Stomach (tissue), 9 donors: ENCODE data around the gene CRYBB1. TPM values are rescaled to one million over a fixed set of nuclear protein-coding genes. Genes with fewer than 3 reads are reported as not detected.

ENCODE experiments used
- DNase-seq, 2 donors: peaks; one replicate each; pipeline versions ENCODE4 v3.0.0 to v3.0.0-alpha.2; 2013 to 2019
- H3K27ac ChIP-seq, 5 donors: fragments of 200-600 bp in 4 of 5; sonication (generic) in 4 of 5; one replicate each; pipeline ENCODE4 v1.5.1; 2013 to 2019; ENCODE audit warnings: mild to moderate bottlenecking in 1 of 5, moderate library complexity in 1 of 5
- H3K27me3 ChIP-seq, 3 donors: fragments of 200-600 bp; sonication (generic); one replicate each; pipeline ENCODE4 v1.5.1; 2017 to 2019; ENCODE audit warnings: mixed run types in 1 of 3
- H3K36me3 ChIP-seq, 4 donors: fragments of 200-600 bp; sonication (generic); 1 replicate in 3 of 4; 2 replicates in 1 of 4; pipeline ENCODE4 v1.5.1; 2016 to 2019
- H3K4me1 ChIP-seq, 4 donors: fragments of 200-600 bp; sonication (generic); one replicate each; pipeline ENCODE4 v1.5.1; 2016 to 2019
- H3K4me3 ChIP-seq, 4 donors: fragments of 200-600 bp; sonication (generic) in 3 of 4; one replicate each; pipeline ENCODE4 v1.5.1; 2016 to 2019; ENCODE audit warnings: mild to moderate bottlenecking in 1 of 4
- H3K9me3 ChIP-seq, 4 donors: fragments of 200-600 bp; sonication (generic); one replicate each; pipeline ENCODE4 v1.5.1; 2016 to 2019
- EP300 ChIP-seq: sonication (generic); formaldehyde crosslinking; IDR thresholded peaks from one replicate; pipeline ENCODE4 v1.6.1; 2017; ENCODE audit warnings: antibody characterized with exemption
- POLR2A ChIP-seq, 4 donors: fragments of 450-650 bp; IDR thresholded peaks; one replicate each; pipeline ENCODE4 v1.6.1; 2016; ENCODE audit warnings: antibody characterized with exemption in 4 of 4, control low read depth in 2 of 4, mild to moderate bottlenecking in 1 of 4, moderate library complexity in 1 of 4
- POLR2AphosphoS5 ChIP-seq, 3 donors: sonication (generic); formaldehyde crosslinking; IDR thresholded peaks; one replicate each; pipeline ENCODE4 v1.6.1; 2016; ENCODE audit warnings: antibody characterized with exemption in 3 of 3
- WGBS, 5 donors: extraction: QIAGEN DNeasy Blood & Tissue Kit in 3 of 5; methylation state at CpG; one replicate each; pipeline versions ENCODE4 v1.1.5 to v1.1.7; 2013 to 2018; 5-methylcytosine and 5-hydroxymethylcytosine counted together
- intact Hi-C: fragments of 100-400 bp; cut with DNase I; formaldehyde crosslinking; loops from one replicate; pipeline ENCODE4 v1.15.1; 2023; ENCODE audit warnings: low total_unique reads
- polyA plus RNA-seq, 3 donors: library from polyadenylated mRNA; stranded (reverse); fragments of 200-250 nt; gene quantifications; one replicate each; pipeline ENCODE4 v1.2.3, GENCODE V29; 2013
- total RNA-seq, 5 donors: library from RNA; depleted of rRNA; stranded (reverse); fragments of >200 nt; gene quantifications; one replicate each; pipeline versions ENCODE4 v1.1.0 to v1.2.3, GENCODE V29; 2014 to 2016
- TF ChIP-seq, protein P1 (sequence below), 7 experiments: fragments of 450-650 bp in 4 of 7; fragments of 200-600 bp in 3 of 7; sonication (generic) in 3 of 7; IDR thresholded peaks; one replicate each; pipeline ENCODE4 v1.5.1; 2016 to 2019; ENCODE audit warnings: antibody characterized with exemption in 7 of 7, control low read depth in 2 of 7, mild to moderate bottlenecking in 1 of 7
- donor health status: healthy with polysubstance abuse.
- donor health status: Bipolar disorder and iron deficiency.
- donor health status: healthy.

CRYBB1 gene
- total and polyA plus RNA-seq, 8 donors: 0.20 to 1.2 (median 0.62) TPM; not detected in 4

DNA sequence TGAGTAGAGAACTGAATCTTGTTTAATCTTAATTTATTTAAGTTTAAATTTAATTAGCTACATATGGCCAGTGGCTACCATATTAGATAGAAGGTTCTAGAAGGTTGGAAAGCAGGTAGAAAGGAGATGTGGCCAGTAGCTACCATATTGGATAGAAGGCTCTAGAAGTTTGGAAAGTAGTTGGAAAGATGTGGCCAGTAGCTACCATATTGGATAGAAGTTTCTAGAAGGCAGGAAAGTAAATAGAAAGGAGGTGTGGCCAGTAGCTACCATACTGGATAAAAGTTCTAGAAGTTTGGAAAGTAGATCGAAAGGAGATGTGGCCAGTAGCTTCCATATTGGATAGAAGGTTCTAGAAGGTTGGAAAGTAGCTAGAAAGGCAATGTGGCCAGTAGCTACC, 6.2 kb upstream of the CRYBB1 start:
- no peak for DNase-seq
- 84 to 96% (median 92%) methylated on average over 1 of the region's 1 CpG for WGBS, 5 donors

DNA sequence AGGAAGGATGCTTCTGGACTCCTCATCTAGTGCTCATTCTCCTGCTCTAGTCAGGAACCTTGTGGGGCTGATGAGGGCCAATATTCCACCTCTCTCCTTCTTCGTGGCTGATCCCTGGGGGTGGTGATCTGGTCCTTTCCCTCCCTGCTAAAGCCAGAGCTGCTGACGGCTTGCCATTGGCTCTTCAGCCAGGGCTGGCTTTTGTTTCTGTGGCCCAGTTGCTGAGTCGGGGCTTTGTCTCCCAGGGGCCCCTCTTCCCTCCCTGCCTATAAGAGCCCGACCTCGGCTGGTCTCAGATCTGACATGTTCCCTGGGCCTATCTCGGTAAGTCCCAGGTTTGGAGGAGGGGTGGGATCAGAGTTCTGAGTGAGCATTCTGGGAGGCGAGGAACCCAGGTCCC, 3.8 kb upstream of the CRYBB1 start, which contains the start of gene CRYBA4:
Gene CRYBA4, plus strand, starts transcription at position 301 of the 400 bp plus-strand sequence. CDS start 634 bp downstream, outside the sequence.
- no peaks in the 10 kb centered on the region for H3K36me3 ChIP-seq
- no peaks in the 10 kb centered on the region for H3K9me3 ChIP-seq
- H3K27me3 ChIP-seq: peaks cover 0 to 38% (median 0%) of the 10 kb centered on the region in 3 donors
- TF ChIP-seq EP300: no peak
- TF ChIP-seq, protein P1, sequence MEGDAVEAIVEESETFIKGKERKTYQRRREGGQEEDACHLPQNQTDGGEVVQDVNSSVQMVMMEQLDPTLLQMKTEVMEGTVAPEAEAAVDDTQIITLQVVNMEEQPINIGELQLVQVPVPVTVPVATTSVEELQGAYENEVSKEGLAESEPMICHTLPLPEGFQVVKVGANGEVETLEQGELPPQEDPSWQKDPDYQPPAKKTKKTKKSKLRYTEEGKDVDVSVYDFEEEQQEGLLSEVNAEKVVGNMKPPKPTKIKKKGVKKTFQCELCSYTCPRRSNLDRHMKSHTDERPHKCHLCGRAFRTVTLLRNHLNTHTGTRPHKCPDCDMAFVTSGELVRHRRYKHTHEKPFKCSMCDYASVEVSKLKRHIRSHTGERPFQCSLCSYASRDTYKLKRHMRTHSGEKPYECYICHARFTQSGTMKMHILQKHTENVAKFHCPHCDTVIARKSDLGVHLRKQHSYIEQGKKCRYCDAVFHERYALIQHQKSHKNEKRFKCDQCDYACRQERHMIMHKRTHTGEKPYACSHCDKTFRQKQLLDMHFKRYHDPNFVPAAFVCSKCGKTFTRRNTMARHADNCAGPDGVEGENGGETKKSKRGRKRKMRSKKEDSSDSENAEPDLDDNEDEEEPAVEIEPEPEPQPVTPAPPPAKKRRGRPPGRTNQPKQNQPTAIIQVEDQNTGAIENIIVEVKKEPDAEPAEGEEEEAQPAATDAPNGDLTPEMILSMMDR (IDR thresholded peaks at IDR 0.05): no peak
- intact Hi-C loops: no loop called here
- H3K27ac ChIP-seq: no peak within 1 kb of the TSS
- H3K4me3 ChIP-seq: no peak within 1 kb of the TSS
- no peak for DNase-seq
- peaks cover 0 to 5% (median 0%) of the 10 kb centered on the region in 4 donors for H3K4me1 ChIP-seq
- 59 to 73% (median 61%) methylated on average over 7 of the region's 7 CpGs for WGBS, 5 donors

More for the DNA sequence above, 6.2 kb upstream of the CRYBB1 start:
- no peaks in the 10 kb centered on the region for H3K36me3 ChIP-seq
- TF ChIP-seq, protein P1 (IDR thresholded peaks at IDR 0.05): no peak
- TF ChIP-seq POLR2A (IDR thresholded peaks at IDR 0.05): no peak
- H3K9me3 ChIP-seq: no peaks in the 10 kb centered on the region
- H3K4me3 ChIP-seq: no peak overlapping the region
- H3K27ac ChIP-seq: no peak overlapping the region
- no peaks in the 10 kb centered on the region for H3K4me1 ChIP-seq
- intact Hi-C loops: no loop called here
- peaks cover 0 to 19% (median 0%) of the 10 kb centered on the region in 3 donors for H3K27me3 ChIP-seq

DNA sequence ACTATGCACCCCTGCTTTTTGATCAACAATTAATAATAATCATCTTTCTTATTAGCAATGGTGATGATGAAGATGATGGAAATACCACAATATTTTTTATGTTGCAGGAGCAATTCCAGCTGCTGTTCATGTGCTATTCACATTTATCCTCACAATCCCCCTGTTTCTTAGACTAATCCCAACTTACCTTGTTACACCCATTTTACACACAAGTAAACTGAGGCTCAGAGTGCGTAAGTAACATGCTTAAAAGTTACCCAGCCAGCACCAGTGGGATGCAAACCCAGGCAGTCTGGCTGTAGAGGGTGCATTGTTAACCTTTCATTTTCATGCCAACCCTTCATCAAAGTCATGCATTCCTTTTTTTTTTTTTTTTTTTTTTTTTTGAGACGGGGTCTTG, 2.4 kb upstream of the CRYBB1 start:
- Histone ChIP-seq H3K9me3 (no peaks in the 10 kb centered on the region), H3K4me3 (no peak overlapping the region), H3K27ac (no peak overlapping the region), H3K36me3 (no peaks in the 10 kb centered on the region), H3K4me1 (peaks cover 0 to 5% (median 0%) of the 10 kb centered on the region in 4 donors), H3K27me3 (peaks cover 0 to 53% (median 0%) of the 10 kb centered on the region in 3 donors)
- 75 to 94% (median 83%) methylated on average over 2 of the region's 2 CpGs for WGBS, 5 donors
- no peak for DNase-seq
- intact Hi-C loops: no loop called here
- TF ChIP-seq EP300 (no peak), POLR2AphosphoS5 (IDR thresholded peaks at IDR 0.05) (no peak), POLR2A (IDR thresholded peaks at IDR 0.05) (no peak)
- TF ChIP-seq, protein P1 (IDR thresholded peaks at IDR 0.05): no peak

DNA sequence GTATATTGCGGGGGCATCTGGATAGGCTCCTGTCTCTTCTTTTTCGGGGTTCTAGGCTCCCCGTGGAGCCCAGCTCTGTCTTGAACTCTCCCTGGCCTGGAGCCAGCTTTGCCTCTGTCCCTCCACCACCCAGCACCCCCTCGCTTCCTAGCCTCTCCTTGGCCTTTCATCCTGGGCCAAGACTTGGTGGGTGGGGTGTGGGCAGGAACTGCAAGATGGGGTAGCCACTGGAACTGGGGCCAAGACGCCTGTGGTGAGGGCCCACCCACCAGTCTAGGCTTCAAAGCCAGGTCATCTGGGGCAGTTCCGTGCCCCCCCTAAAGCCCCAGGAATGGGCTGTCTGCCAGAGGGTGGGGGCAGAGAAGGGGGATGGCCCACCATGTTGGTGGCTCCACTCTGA, 1.7 kb upstream of the CRYBB1 start:
- Histone ChIP-seq H3K27me3 (peaks cover 0 to 60% (median 0%) of the 10 kb centered on the region in 3 donors), H3K27ac (no peak overlapping the region), H3K36me3 (no peaks in the 10 kb centered on the region), H3K9me3 (no peaks in the 10 kb centered on the region), H3K4me3 (no peak overlapping the region), H3K4me1 (peaks cover 0 to 5% (median 0%) of the 10 kb centered on the region in 4 donors)
- WGBS, 5 donors: 32 to 65% (median 54%) methylated on average over 3 to 6 of the region's 6 CpGs
- DNase-seq: no peak
- TF ChIP-seq POLR2A (IDR thresholded peaks at IDR 0.05) (no peak), EP300 (no peak), POLR2AphosphoS5 (IDR thresholded peaks at IDR 0.05) (no peak)
- TF ChIP-seq, protein P1 (IDR thresholded peaks at IDR 0.05): no peak
- intact Hi-C loops: no loop called here
